ENCODE data around the gene TTC12.
"Not testable (repeated sequence)": the region's sequence is repeated elsewhere in the genome, so short reads cannot be mapped to it uniquely, and the experiment has no call there.

The TTC12 gene

GRCh38 chr11:113286509-113287497 lies 27.6 kb upstream of the TTC12 start:
- no peak for DNase-seq

GRCh38 chr11:113287801-113288200 lies 26.6 kb upstream of the TTC12 start:
- DNase-seq: no peak

GRCh38 chr11:113288286-113288863 lies 26.0 kb upstream of the TTC12 start:
- no peak for DNase-seq

- DNase-seq: peak; percentile 54
Observed at GRCh38 chr11:113289431-113290187, 24.8 kb upstream of the TTC12 start.

- no peak for DNase-seq
Observed at GRCh38 chr11:113293936-113294335, 20.4 kb upstream of the TTC12 start.

GRCh38 chr11:113295993-113296392 lies 18.4 kb upstream of the TTC12 start:
- no peak for DNase-seq

- DNase-seq: no peak
Observed at GRCh38 chr11:113296447-113297205, 17.8 kb upstream of the TTC12 start.

GRCh38 chr11:113298496-113298895 lies 15.9 kb upstream of the TTC12 start:
- not testable (repeated sequence) for DNase-seq

- no peak for DNase-seq
Observed at GRCh38 chr11:113304916-113305315, 9.5 kb upstream of the TTC12 start.

DNA sequence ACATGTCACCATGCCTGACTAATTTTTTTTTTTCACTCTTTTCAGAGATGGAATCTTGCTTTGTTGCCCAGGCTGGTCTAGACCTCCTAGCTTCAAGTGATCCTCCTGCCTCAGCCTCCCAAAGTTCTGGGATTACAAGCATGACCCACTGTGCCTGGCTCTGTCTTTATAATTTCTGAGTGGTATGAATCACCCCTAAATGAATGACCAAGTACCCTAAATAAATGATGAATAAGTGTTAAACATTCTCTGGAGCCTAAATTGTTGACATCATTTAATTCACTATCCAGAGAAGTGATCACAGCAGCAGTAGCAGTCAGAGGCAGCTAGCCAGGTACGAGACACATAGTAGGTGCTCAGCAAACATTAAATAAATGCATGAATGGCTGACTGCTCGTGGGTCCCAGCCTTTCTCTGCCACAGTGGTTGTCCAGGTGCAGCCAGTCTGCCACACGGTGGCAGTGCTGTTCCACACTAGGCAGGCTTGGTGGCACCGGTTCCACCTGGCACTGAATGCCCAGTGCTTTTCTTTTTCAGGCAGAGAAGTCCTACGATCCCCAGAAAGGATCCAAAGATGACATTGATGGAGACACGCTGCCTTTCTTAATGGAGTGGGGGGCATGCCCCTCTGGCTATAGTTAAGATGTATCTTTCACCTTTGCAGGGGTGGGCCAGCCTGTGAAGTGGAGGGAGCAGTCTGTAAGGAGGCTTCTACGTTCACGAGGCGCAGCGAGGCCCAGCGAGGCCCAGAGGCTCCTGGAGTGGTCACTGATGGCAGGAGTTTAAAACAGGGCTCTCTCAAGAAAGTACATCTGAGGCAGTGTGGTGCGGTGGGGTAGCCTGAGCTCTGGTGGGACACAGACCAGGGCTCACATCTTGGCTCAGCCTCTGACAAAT lies 8.7 kb upstream of the TTC12 start:
- DNase-seq: peak; percentile 79

DNA sequence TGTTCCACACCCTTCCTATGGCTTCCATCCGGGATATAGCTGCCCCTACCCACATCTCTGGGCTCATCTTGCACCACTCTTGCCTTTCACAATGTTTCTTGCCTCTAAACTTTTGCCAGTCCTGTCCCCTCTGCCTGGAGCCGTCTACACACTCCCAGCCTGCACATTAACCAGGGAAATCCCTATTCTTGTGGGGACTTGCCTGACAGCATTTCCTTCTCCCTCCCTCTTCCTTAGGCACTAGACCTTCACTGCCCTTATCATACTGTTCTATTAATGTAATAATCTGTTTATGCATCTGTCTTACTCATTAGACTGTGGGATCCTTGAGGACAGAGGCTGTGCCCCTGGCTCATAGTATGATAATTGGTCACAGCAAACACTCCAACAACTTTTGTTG lies 5.8 kb upstream of the TTC12 start:
- DNase-seq: no peak

DNA sequence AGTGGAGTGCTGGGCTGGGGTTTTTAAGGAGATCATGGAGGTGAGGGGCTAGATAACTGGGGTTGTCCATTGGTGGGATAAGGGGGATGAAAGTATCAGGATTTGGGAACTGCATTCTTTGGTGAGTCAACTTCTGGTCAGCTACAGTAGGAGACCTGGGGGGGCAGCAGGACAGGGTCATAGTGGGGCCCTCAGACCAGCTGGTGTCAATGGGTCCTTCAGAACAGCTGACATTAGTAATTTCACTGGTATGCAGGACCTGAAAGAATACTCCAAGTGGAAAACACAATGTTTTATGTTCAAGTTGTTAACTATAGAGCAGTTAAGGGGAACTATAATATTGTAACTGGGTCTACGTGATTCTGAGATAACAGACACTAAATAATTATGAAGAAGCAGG lies 2.8 kb upstream of the TTC12 start:
- no peak for DNase-seq

DNA sequence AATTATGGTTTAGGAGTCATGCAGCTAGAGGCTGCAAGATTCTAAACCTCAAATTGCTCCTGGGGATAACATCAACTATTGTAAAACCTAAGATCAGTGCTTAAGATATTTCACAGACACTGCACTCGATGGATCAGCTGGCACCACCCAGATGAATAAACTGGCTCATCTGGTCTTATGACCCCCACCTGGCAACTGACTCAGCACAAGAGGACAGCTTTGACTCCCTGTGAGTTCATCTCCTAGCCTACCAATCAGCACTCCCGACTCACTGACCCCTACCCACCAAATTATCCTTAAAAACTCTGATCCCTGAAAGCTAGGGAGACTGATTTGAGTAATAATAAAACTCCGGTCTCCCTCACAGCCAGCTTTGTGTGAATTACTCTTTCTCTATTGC lies 782 bp upstream of the TTC12 start:
- no peak for DNase-seq

- DNase-seq: no peak
Observed at GRCh38 chr11:113314065-113314388, 356 bp upstream of the TTC12 start.

- no peak for DNase-seq
Observed at GRCh38 chr11:113315811-113316210, 1.4 kb downstream of the TTC12 start.

- DNase-seq: no peak
Observed at GRCh38 chr11:113316256-113316655, 1.9 kb downstream of the TTC12 start.

- DNase-seq: no peak
Observed at GRCh38 chr11:113317339-113317738, 3.0 kb downstream of the TTC12 start.

GRCh38 chr11:113319085-113319484 lies 4.7 kb downstream of the TTC12 start:
- no peak for DNase-seq

DNA sequence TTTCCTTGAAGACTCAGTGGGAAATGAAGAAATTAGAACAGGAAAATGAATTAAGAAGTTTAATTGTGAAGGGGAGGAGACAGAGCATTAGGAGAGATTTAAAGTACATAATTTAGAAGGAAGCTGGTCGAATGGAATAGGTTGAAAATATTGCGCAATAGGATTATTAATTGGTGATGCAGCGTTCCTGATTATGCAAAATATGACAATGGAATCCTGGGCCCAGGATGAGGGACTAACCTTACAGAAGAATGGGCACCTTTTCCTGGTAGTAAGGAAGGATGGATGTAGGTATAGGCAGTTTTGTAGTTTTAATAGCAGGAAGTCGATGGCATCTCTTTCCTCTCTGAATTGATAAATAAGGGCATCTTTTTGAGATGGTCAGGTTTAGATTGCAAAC lies 7.8 kb downstream of the TTC12 start:
- DNase-seq: no peak

DNA sequence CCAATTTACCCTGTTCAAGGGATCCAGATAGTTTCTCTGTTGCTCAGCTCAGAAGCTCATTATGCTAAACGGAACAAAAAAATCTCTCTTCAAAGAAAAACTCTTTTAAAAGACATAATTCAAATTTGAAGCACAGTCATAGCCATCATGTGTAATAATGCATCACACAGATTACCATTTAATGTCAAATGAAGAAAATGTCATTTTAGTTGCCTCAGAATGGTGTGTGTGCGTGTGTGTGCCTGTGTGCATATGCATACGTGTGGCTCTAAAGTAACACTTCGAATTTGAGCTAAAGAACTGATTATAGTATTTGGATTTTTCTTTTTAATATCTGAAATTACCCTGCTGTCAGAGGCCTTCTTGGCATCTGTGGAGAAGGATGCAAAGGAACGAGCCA lies 9.9 kb downstream of the TTC12 start:
- DNase-seq: no peak

DNA sequence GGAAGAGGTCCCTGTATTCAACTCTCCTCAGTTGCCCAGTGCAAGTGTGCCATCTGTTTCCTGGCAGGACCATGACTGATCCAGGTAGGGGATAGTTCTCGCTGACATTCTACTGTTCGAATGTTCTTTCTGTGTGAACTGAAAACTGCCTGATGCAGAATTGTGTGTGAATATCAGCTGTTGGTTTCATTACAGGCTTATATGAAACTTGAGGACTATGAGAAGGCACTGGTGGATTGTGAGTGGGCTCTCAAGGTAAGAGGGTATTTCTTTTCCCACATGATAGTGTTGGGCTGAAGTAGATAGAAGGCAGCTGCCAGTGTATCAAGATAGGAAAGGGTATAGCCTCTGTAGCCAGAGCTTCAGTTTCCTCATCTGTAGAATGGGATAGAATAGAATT lies 15.3 kb downstream of the TTC12 start:
- no peak for DNase-seq

GRCh38 chr11:113331441-113331840 lies 17.1 kb downstream of the TTC12 start:
- no peak for DNase-seq
